Measurements from ENCODE around the gene FKBP3.

GRCh38 chr14:45072126-45072525 is 62.2 kb downstream of the FKBP3 start:
- TF ChIP-seq EZH2 (IDR thresholded peaks at IDR 0.05; ENCODE audit: insufficient read depth, low read length) (no peak), CTCF (IDR thresholded peaks at IDR 0.05; ENCODE audit: insufficient read depth, low read depth, low read length) (no peak)

Data from astrocyte (in vitro differentiated cells and primary cell).